Activated CD8-positive, alpha-beta memory T cell treated with anti-CD3 and anti-CD28 coated beads for 24 hours (primary cell): ENCODE measurements around the gene RXFP1.
"Not testable (repeated sequence)": the region's sequence is repeated elsewhere in the genome, so short reads cannot be mapped to it uniquely, and the experiment has no call there.

Source experiments
- DNase-seq: peaks from one replicate; pipeline ENCODE4 v3.0.0-alpha.2; 2020

Gene RXFP1

GRCh38 chr4:158622251-158622650 is 100.6 kb downstream of the RXFP1 start:
- no peak for DNase-seq

GRCh38 chr4:158624889-158625478 is 103.3 kb downstream of the RXFP1 start:
- no peak for DNase-seq

- DNase-seq, result no peak
These were observed 103.9 kb downstream of the RXFP1 start for GRCh38 chr4:158625544-158625943.

GRCh38 chr4:158630893-158631292 is 109.2 kb downstream of the RXFP1 start:
- DNase-seq, result no peak

GRCh38 chr4:158636619-158637018 is 114.9 kb downstream of the RXFP1 start:
- no peak for DNase-seq

- no peak for DNase-seq
These were observed 122.7 kb downstream of the RXFP1 start for GRCh38 chr4:158644356-158644755.

- no peak for DNase-seq
These were observed 123.1 kb downstream of the RXFP1 start for GRCh38 chr4:158644760-158645159.

GRCh38 chr4:158649111-158649680 is 127.5 kb downstream of the RXFP1 start:
- DNase-seq, result no peak

- no peak for DNase-seq
These were observed 131.2 kb downstream of the RXFP1 start for GRCh38 chr4:158652920-158653319.

- DNase-seq, result no peak
These were observed 134.8 kb downstream of the RXFP1 start for GRCh38 chr4:158656439-158656838.

- no peak for DNase-seq
These were observed 135.6 kb downstream of the RXFP1 start for GRCh38 chr4:158657291-158657690.

GRCh38 chr4:158663255-158663654 is 141.6 kb downstream of the RXFP1 start:
- not testable (repeated sequence) for DNase-seq

GRCh38 chr4:158663707-158664625 is 142.3 kb downstream of the RXFP1 start:
- DNase-seq, result not testable (repeated sequence)

- no peak for DNase-seq
These were observed 143.1 kb downstream of the RXFP1 start for GRCh38 chr4:158664806-158665205.

GRCh38 chr4:158666892-158667291 is 145.2 kb downstream of the RXFP1 start:
- no peak for DNase-seq

- DNase-seq, result no peak
These were observed 146.0 kb downstream of the RXFP1 start for GRCh38 chr4:158667651-158668198.

GRCh38 chr4:158669310-158669709 is 147.6 kb downstream of the RXFP1 start:
- no peak for DNase-seq

- peak; percentile 83 for DNase-seq
These were observed 149.4 kb downstream of the RXFP1 start for GRCh38 chr4:158670975-158671664.

- DNase-seq, result peak; percentile 94
These were observed 149.9 kb downstream of the RXFP1 start, which contains the start of gene C4orf46 for GRCh38 chr4:158671665-158671914. TSS of gene C4orf46 (minus strand) at chr4:158671887. CDS start at chr4:158671801, 86 bp downstream.

GRCh38 chr4:158671915-158672806 is 150.5 kb downstream of the RXFP1 start, which contains the start of gene ETFDH:
TSS of gene ETFDH (plus strand) at chr4:158672296. CDS start at chr4:158672457, 161 bp downstream.
- peak; percentile 98 for DNase-seq

GRCh38 chr4:158673633-158674032 is 152.0 kb downstream of the RXFP1 start:
- no peak for DNase-seq

GRCh38 chr4:158676076-158676475 is 154.4 kb downstream of the RXFP1 start:
- DNase-seq, result no peak
